ENCODE results near the gene CNTN4. TPM values are rescaled to one million over a fixed set of nuclear protein-coding genes. Genes with fewer than 3 reads are reported as not detected.

CNTN4 gene
- polyA plus RNA-seq, 1 donor (not counting 4 experiments of a cell fraction or from before 2014, with no cell fraction given) = not detected

GRCh38 chr3:2247831-2248230 lies 149.2 kb downstream of the CNTN4 start:
- no peak overlapping the region for H2AFZ ChIP-seq (ENCODE audit: control insufficient read depth, low read length)
- FAIRE-seq (no peak), DNase-seq (ENCODE audit: low read depth, low spot score) (no peak)
- no peak overlapping the region for H3K4me2 ChIP-seq (ENCODE audit: control insufficient read depth, extremely low read depth, insufficient read depth, low read depth, low read length)
- no peaks in the 10 kb centered on the region for H3K79me2 ChIP-seq (ENCODE audit: control insufficient read depth, insufficient read depth, low read length)
- dilution Hi-C loops (cut with MboI; ENCODE audit: extremely low pct_ligation_motif_present, low sequenced_read_pairs) = no loop called here
- H4K20me1 ChIP-seq (ENCODE audit: control insufficient read depth, extremely low read depth, insufficient read depth, low read length) = no peaks in the 10 kb centered on the region
- no peaks in the 10 kb centered on the region for H3K4me1 ChIP-seq (ENCODE audit: control insufficient read depth, extremely low read depth, insufficient read depth, low read length)
- H3K9ac ChIP-seq (ENCODE audit: control insufficient read depth, extremely low read depth, insufficient read depth, low read length) = no peak overlapping the region
- H3K36me3 ChIP-seq (ENCODE audit: control insufficient read depth in 2 of 2, extremely low read depth in 1 of 2, insufficient read depth in 2 of 2, low read length in 2 of 2) = no peaks in the 10 kb centered on the region
- no peaks in the 10 kb centered on the region for H3K27me3 ChIP-seq (ENCODE audit: control insufficient read depth, extremely low read depth, insufficient read depth, low read length)
- H3K4me3 ChIP-seq (ENCODE audit: control insufficient read depth in 2 of 3, extremely low read depth in 1 of 3, insufficient read depth in 2 of 3, low read depth in 1 of 3, low read length in 3 of 3) = no peak overlapping the region
- TF ChIP-seq CTCF (optimal IDR thresholded peaks at IDR 0.05 in 1 of 3, IDR thresholded peaks at IDR 0.05 in 1 of 3, conservative IDR thresholded peaks at IDR 0.05 in 1 of 3; ENCODE audit: extremely low read depth in 1 of 3, insufficient read depth in 2 of 3, low read length in 3 of 3) (no peak), EZH2 (IDR thresholded peaks at IDR 0.05; ENCODE audit: low read length) (no peak)
- no peaks in the 10 kb centered on the region for H3K9me1 ChIP-seq (ENCODE audit: control insufficient read depth, extremely low read depth, insufficient read depth, low read length)
- no peaks in the 10 kb centered on the region for H3K9me3 ChIP-seq (ENCODE audit: control insufficient read depth, low read depth, low read length)
- H3K27ac ChIP-seq (ENCODE audit: control insufficient read depth, insufficient read depth, low read length) = no peak overlapping the region

- Histone ChIP-seq H3K4me1 (ENCODE audit: control insufficient read depth, extremely low read depth, insufficient read depth, low read length) (no peaks in the 10 kb centered on the region), H3K4me2 (ENCODE audit: control insufficient read depth, extremely low read depth, insufficient read depth, low read depth, low read length) (no peak overlapping the region), H3K4me3 (ENCODE audit: control insufficient read depth in 2 of 3, extremely low read depth in 1 of 3, insufficient read depth in 2 of 3, low read depth in 1 of 3, low read length in 3 of 3) (no peak overlapping the region), H4K20me1 (ENCODE audit: control insufficient read depth, extremely low read depth, insufficient read depth, low read length) (no peaks in the 10 kb centered on the region), H3K36me3 (ENCODE audit: control insufficient read depth in 2 of 2, extremely low read depth in 1 of 2, insufficient read depth in 2 of 2, low read length in 2 of 2) (no peaks in the 10 kb centered on the region), H3K27ac (ENCODE audit: control insufficient read depth, insufficient read depth, low read length) (no peak overlapping the region), H3K9me3 (ENCODE audit: control insufficient read depth, low read depth, low read length) (no peaks in the 10 kb centered on the region), H3K9me1 (ENCODE audit: control insufficient read depth, extremely low read depth, insufficient read depth, low read length) (no peaks in the 10 kb centered on the region), H3K79me2 (ENCODE audit: control insufficient read depth, insufficient read depth, low read length) (no peaks in the 10 kb centered on the region), H2AFZ (ENCODE audit: control insufficient read depth, low read length) (no peak overlapping the region), H3K27me3 (ENCODE audit: control insufficient read depth, extremely low read depth, insufficient read depth, low read length) (no peaks in the 10 kb centered on the region), H3K9ac (ENCODE audit: control insufficient read depth, extremely low read depth, insufficient read depth, low read length) (no peak overlapping the region)
- TF ChIP-seq EZH2 (IDR thresholded peaks at IDR 0.05; ENCODE audit: low read length) (no peak), CTCF (optimal IDR thresholded peaks at IDR 0.05 in 1 of 3, IDR thresholded peaks at IDR 0.05 in 1 of 3, conservative IDR thresholded peaks at IDR 0.05 in 1 of 3; ENCODE audit: extremely low read depth in 1 of 3, insufficient read depth in 2 of 3, low read length in 3 of 3) (no peak)
- dilution Hi-C loops (cut with MboI; ENCODE audit: extremely low pct_ligation_motif_present, low sequenced_read_pairs) = no loop called here
- DNase-seq (ENCODE audit: low read depth, low spot score) = no peak
- FAIRE-seq = no peak
These were observed 152.1 kb downstream of the CNTN4 start for GRCh38 chr3:2250783-2251182.

Measured in keratinocyte (primary cell).